NCI-H524 (cell line): Measurements from ENCODE around the gene TBC1D21.

Experiments
- DNase-seq, 2 experiments: peaks; one replicate each; lab custom pipeline; 2025; lab: John Stamatoyannopoulos, UW

The TBC1D21 gene

GRCh38 chr15:73908822-73909122 is 35.4 kb downstream of the TBC1D21 start:
- no peak for DNase-seq

GRCh38 chr15:73909651-73910050 is 36.3 kb downstream of the TBC1D21 start:
- DNase-seq, result peak in 1 of 2 experiments; percentile 67

- peak; percentile 99 for DNase-seq
Observed at GRCh38 chr15:73910522-73911303, 37.3 kb downstream of the TBC1D21 start.

GRCh38 chr15:73912030-73912596 is 38.7 kb downstream of the TBC1D21 start:
- no peak for DNase-seq

GRCh38 chr15:73914145-73914544 is 40.8 kb downstream of the TBC1D21 start:
- no peak for DNase-seq

- no peak for DNase-seq
Observed at GRCh38 chr15:73915082-73915481, 41.7 kb downstream of the TBC1D21 start.

GRCh38 chr15:73918784-73919183 is 45.4 kb downstream of the TBC1D21 start:
- DNase-seq, result no peak

- DNase-seq, result no peak
Observed at GRCh38 chr15:73919706-73920105, 46.3 kb downstream of the TBC1D21 start.

GRCh38 chr15:73921254-73921925 is 48.0 kb downstream of the TBC1D21 start:
- peak in 1 of 2 experiments; percentile 52 for DNase-seq

GRCh38 chr15:73922186-73923151 is 49.1 kb downstream of the TBC1D21 start:
- DNase-seq, result peak; percentile 94 to 96

GRCh38 chr15:73923156-73923487 is 49.8 kb downstream of the TBC1D21 start:
- no peak for DNase-seq

GRCh38 chr15:73923488-73924164 is 50.3 kb downstream of the TBC1D21 start:
- peak; percentile 21 to 52 for DNase-seq

GRCh38 chr15:73924171-73924921 is 51.0 kb downstream of the TBC1D21 start:
- peak; percentile 94 for DNase-seq

- DNase-seq, result no peak
Observed at GRCh38 chr15:73925848-73926218, 52.5 kb downstream of the TBC1D21 start.

GRCh38 chr15:73926219-73927002 is 53.0 kb downstream of the TBC1D21 start, which contains the start of gene LOXL1:
Gene LOXL1 (plus strand): TSS chr15:73926462. CDS start chr15:73926784, 322 bp downstream.
- DNase-seq, result peak; percentile 78 to 83

GRCh38 chr15:73927003-73927475 is 53.7 kb downstream of the TBC1D21 start:
- DNase-seq, result peak in 1 of 2 experiments; percentile 51

GRCh38 chr15:73927476-73928240 is 54.3 kb downstream of the TBC1D21 start:
- peak; percentile 55 to 70 for DNase-seq

GRCh38 chr15:73928241-73928579 is 54.8 kb downstream of the TBC1D21 start:
- DNase-seq, result peak in 1 of 2 experiments; percentile 49
